HEK293T (cell line): Measurements from ENCODE around the gene TP53.

Experiments used
- BHLHE40 ChIP-seq: fragments of 450-650 bp; IDR thresholded peaks from 2 replicates; pipeline ENCODE4 v1.6.1; 2016; ENCODE audit warnings: mild to moderate bottlenecking, moderate library complexity, borderline replicate concordance
- FOXK2 ChIP-seq: fragments of 450-650 bp; IDR thresholded peaks from 2 replicates; pipeline ENCODE4 v1.6.1; 2016; ENCODE audit warnings: mild to moderate bottlenecking
- FOXM1 ChIP-seq: fragments of 450-650 bp; IDR thresholded peaks from 2 replicates; pipeline ENCODE4 v1.6.1; 2017; ENCODE audit warnings: mild to moderate bottlenecking, borderline replicate concordance
- HDGF ChIP-seq: fragments of 450-650 bp; IDR thresholded peaks from 2 replicates; pipeline ENCODE4 v1.6.1; 2017; ENCODE audit warnings: antibody characterized with exemption, borderline replicate concordance
- LEF1 ChIP-seq: fragments of 450-650 bp; IDR thresholded peaks from 2 replicates; pipeline ENCODE4 v1.6.1; 2017; ENCODE audit warnings: mild to moderate bottlenecking, borderline replicate concordance
- SP1 ChIP-seq: fragments of 450-650 bp; IDR thresholded peaks from 2 replicates; pipeline ENCODE4 v1.6.1; 2017
- SUZ12 ChIP-seq: fragments of 450-650 bp; IDR thresholded peaks from 2 replicates; pipeline ENCODE4 v1.6.1; 2016; ENCODE audit warnings: mild to moderate bottlenecking
- TARDBP ChIP-seq: fragments of 450-650 bp; IDR thresholded peaks from 2 replicates; pipeline ENCODE4 v1.6.1; 2016

DNA sequence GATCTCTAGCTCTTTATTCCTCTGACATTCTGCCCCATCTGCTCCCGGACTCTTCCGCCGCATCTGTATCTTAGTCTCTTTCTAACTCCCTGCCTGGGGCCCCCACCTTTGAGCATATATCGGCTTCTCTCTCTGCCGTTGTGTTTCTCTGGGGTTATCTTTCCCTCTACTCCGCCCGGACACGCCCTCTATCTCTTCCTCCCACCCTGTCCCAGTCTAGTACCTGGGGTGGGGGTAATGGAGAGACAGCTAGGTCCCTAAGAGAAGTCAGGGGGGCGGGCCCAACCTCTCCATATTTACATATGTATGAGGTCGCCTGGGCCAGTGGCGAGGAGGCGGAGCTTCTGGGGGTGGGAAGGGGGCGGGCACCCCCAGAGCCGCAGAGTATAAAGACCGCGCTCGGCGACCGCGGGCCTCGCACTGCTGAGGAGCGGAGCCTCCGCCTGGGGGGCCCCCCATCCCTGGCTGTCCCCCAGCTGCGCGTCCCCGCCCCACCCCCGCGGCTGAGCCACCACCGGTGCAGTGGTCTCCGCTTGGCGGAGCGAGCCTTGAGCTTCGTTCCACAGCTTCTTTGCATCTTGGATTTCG is 36.7 kb downstream of the TP53 start, which contains the start of gene ATP1B2:
- TF ChIP-seq BHLHE40 (no peak), SUZ12 (no peak), FOXK2 (no peak), LEF1 (no peak), FOXM1 (no peak), TARDBP (no peak), SP1 (no peak), HDGF (no peak)
